Measurements from ENCODE around the gene CEP95. TPM values are rescaled to one million over a fixed set of nuclear protein-coding genes. Genes with fewer than 3 reads are reported as not detected.

CEP95 gene
- total and polyA plus RNA-seq, 2 donors (not counting 1 experiment from before 2014, with no cell fraction given), result 16.6 to 24.8 TPM

GRCh38 chr17:64488301-64488700, 18.5 kb upstream of the CEP95 start:
- H3K9me3 ChIP-seq (ENCODE audit: control insufficient read depth, insufficient read depth, low read depth, low read length), result no peaks in the 10 kb centered on the region
- no peak overlapping the region for H3K4me3 ChIP-seq (replicated peaks in 1 of 4; ENCODE audit: control extremely low read depth in 1 of 4, insufficient read depth in 1 of 4, low read depth in 3 of 4, low read length in 4 of 4)
- no peak overlapping the region for H3K4me2 ChIP-seq (ENCODE audit: extremely low read depth, insufficient read depth, low read length)
- no peaks in the 10 kb centered on the region for H3K27me3 ChIP-seq (ENCODE audit: control insufficient read depth, insufficient read depth, low read length)
- H4K20me1 ChIP-seq (ENCODE audit: control insufficient read depth, extremely low read depth, insufficient read depth, low read length), result no peaks in the 10 kb centered on the region
- no peak overlapping the region for H2AFZ ChIP-seq (ENCODE audit: low read length)
- no peak for DNase-seq (ENCODE audit: low read depth in 2 of 2)
- no peak overlapping the region for H3K9ac ChIP-seq (ENCODE audit: insufficient read depth, low read length)
- H3K4me1 ChIP-seq (ENCODE audit: control insufficient read depth, extremely low read depth, insufficient read depth, low read length), result peaks cover 2% of the 10 kb centered on the region
- TF ChIP-seq CTCF (conservative IDR thresholded peaks at IDR 0.05 in 1 of 2, IDR thresholded peaks at IDR 0.05 in 1 of 2; ENCODE audit: low read depth in 1 of 2, low read length in 2 of 2) (no peak), EZH2 (IDR thresholded peaks at IDR 0.05; ENCODE audit: low read length, missing control alignments) (no peak)
- H3K36me3 ChIP-seq (ENCODE audit: control insufficient read depth, insufficient read depth, low read length), result peaks cover 2% of the 10 kb centered on the region
- H3K79me2 ChIP-seq (ENCODE audit: control insufficient read depth, insufficient read depth, low read length), result no peaks in the 10 kb centered on the region
- H3K27ac ChIP-seq (ENCODE audit: insufficient read depth, low read length), result no peak overlapping the region

- H3K4me2 ChIP-seq (ENCODE audit: extremely low read depth, insufficient read depth, low read length), result no peak overlapping the region
- peaks cover 12% of the 10 kb centered on the region for H3K79me2 ChIP-seq (ENCODE audit: control insufficient read depth, insufficient read depth, low read length)
- no peak overlapping the region for H3K9ac ChIP-seq (ENCODE audit: insufficient read depth, low read length)
- H2AFZ ChIP-seq (ENCODE audit: low read length), result no peak overlapping the region
- DNase-seq (ENCODE audit: low read depth in 2 of 2), result peak in 1 of 2 donors; percentile 63
- H3K9me3 ChIP-seq (ENCODE audit: control insufficient read depth, insufficient read depth, low read depth, low read length), result no peaks in the 10 kb centered on the region
- no peaks in the 10 kb centered on the region for H3K27me3 ChIP-seq (ENCODE audit: control insufficient read depth, insufficient read depth, low read length)
- no peak overlapping the region for H3K4me3 ChIP-seq (replicated peaks in 1 of 4; ENCODE audit: control extremely low read depth in 1 of 4, insufficient read depth in 1 of 4, low read depth in 3 of 4, low read length in 4 of 4)
- no peaks in the 10 kb centered on the region for H4K20me1 ChIP-seq (ENCODE audit: control insufficient read depth, extremely low read depth, insufficient read depth, low read length)
- H3K27ac ChIP-seq (ENCODE audit: insufficient read depth, low read length), result no peak overlapping the region
- peaks cover 2% of the 10 kb centered on the region for H3K36me3 ChIP-seq (ENCODE audit: control insufficient read depth, insufficient read depth, low read length)
- H3K4me1 ChIP-seq (ENCODE audit: control insufficient read depth, extremely low read depth, insufficient read depth, low read length), result peaks cover 2% of the 10 kb centered on the region
- peak; percentile 69 to 81 for TF ChIP-seq CTCF (conservative IDR thresholded peaks at IDR 0.05 in 1 of 2, IDR thresholded peaks at IDR 0.05 in 1 of 2; ENCODE audit: low read depth in 1 of 2, low read length in 2 of 2)
- TF ChIP-seq EZH2 (IDR thresholded peaks at IDR 0.05; ENCODE audit: low read length, missing control alignments), result no peak
Measured at GRCh38 chr17:64491034-64491860, 15.5 kb upstream of the CEP95 start.

- H3K9me3 ChIP-seq (ENCODE audit: control insufficient read depth, insufficient read depth, low read depth, low read length), result no peaks in the 10 kb centered on the region
- H2AFZ ChIP-seq (ENCODE audit: low read length), result no peak overlapping the region
- no peak for TF ChIP-seq EZH2 (IDR thresholded peaks at IDR 0.05; ENCODE audit: low read length, missing control alignments)
- H3K79me2 ChIP-seq (ENCODE audit: control insufficient read depth, insufficient read depth, low read length), result peaks cover 16% of the 10 kb centered on the region
- no peak overlapping the region for H3K4me3 ChIP-seq (replicated peaks in 1 of 4; ENCODE audit: control extremely low read depth in 1 of 4, insufficient read depth in 1 of 4, low read depth in 3 of 4, low read length in 4 of 4)
- peak; percentile 38 to 67 for DNase-seq (ENCODE audit: low read depth in 2 of 2)
- no peak overlapping the region for H3K9ac ChIP-seq (ENCODE audit: insufficient read depth, low read length)
- peaks cover 2% of the 10 kb centered on the region for H3K36me3 ChIP-seq (ENCODE audit: control insufficient read depth, insufficient read depth, low read length)
- peaks cover 2% of the 10 kb centered on the region for H3K4me1 ChIP-seq (ENCODE audit: control insufficient read depth, extremely low read depth, insufficient read depth, low read length)
- peak overlapping the region; percentile 23 for H3K27ac ChIP-seq (ENCODE audit: insufficient read depth, low read length)
- no peaks in the 10 kb centered on the region for H3K27me3 ChIP-seq (ENCODE audit: control insufficient read depth, insufficient read depth, low read length)
- H3K4me2 ChIP-seq (ENCODE audit: extremely low read depth, insufficient read depth, low read length), result no peak overlapping the region
- H4K20me1 ChIP-seq (ENCODE audit: control insufficient read depth, extremely low read depth, insufficient read depth, low read length), result no peaks in the 10 kb centered on the region
Measured at GRCh38 chr17:64491994-64492393, 14.8 kb upstream of the CEP95 start.
